Caco-2 (cell line): ENCODE results near the gene ZXDC. TPM values are rescaled to one million over a fixed set of nuclear protein-coding genes. Genes with fewer than 3 reads are reported as not detected.

Source experiments
- BruUV-seq: library from RNA; stranded (reverse); fragments of 400-500 nt; replicated peaks from 2 replicates; lab custom pipeline; 2021; lab: Mats Ljungman, UMichigan
- CTCF ChIA-PET: fragments of 300-600 bp; sonication (Branson Sonifier 250); formaldehyde crosslinking; loops from one replicate; lab custom pipeline; 2022; ENCODE audit warnings: antibody characterized with exemption; lab: Charles Lee
- POLR2A ChIA-PET: fragments of 300-600 bp; sonication (Branson Sonifier 250); formaldehyde crosslinking; loops from one replicate; lab custom pipeline; 2022; ENCODE audit warnings: antibody characterized with exemption; lab: Charles Lee
- DNase-seq, 2 experiments: peaks; one replicate each; pipeline versions ENCODE4 v3.0.0 to v3.0.0-alpha.2; 2020 to 2022
- H3K27me3 ChIP-seq: replicated peaks from 2 replicates; pipeline ENCODE4 v1.6.0; 2011; ENCODE audit warnings: low read length; ENCODE audit not compliant: control insufficient read depth, insufficient read depth
- H3K36me3 ChIP-seq: 2 replicates; pipeline ENCODE4 v1.5.1; 2011; ENCODE audit warnings: low read length; ENCODE audit not compliant: control insufficient read depth, insufficient read depth
- H3K4me1 ChIP-seq: fragments of 250-450 bp; sonication (Bioruptor Pico); 2 replicates; pipeline ENCODE4 v1.5.1; 2020; ENCODE audit warnings: mild to moderate bottlenecking
- H3K4me3 ChIP-seq: 2 replicates; pipeline ENCODE4 v1.5.1; 2011; ENCODE audit warnings: low read depth, mild to moderate bottlenecking, control low read depth, low read length
- H3K9me3 ChIP-seq: fragments of 250-450 bp; sonication (Bioruptor Pico); 2 replicates; pipeline ENCODE4 v1.5.1; 2020; ENCODE audit warnings: mild to moderate bottlenecking, moderate library complexity
- H3K27ac Mint-ChIP-seq: one replicate; pipeline ENCODE4 v1.8.0; 2022; ENCODE audit warnings: mixed read lengths; ENCODE audit not compliant: unreplicated experiment
- H3K27me3 Mint-ChIP-seq: one replicate; pipeline ENCODE4 v1.8.0; 2022; ENCODE audit warnings: mixed read lengths; ENCODE audit not compliant: insufficient read depth, unreplicated experiment
- H3K36me3 Mint-ChIP-seq: one replicate; pipeline ENCODE4 v1.8.0; 2022; ENCODE audit warnings: mild to moderate bottlenecking, mixed read lengths; ENCODE audit not compliant: insufficient read depth, unreplicated experiment
- H3K4me1 Mint-ChIP-seq: one replicate; pipeline ENCODE4 v1.8.0; 2022; ENCODE audit warnings: low read depth, mixed read lengths; ENCODE audit not compliant: unreplicated experiment
- H3K4me3 Mint-ChIP-seq: one replicate; pipeline ENCODE4 v1.8.0; 2022; ENCODE audit warnings: mild to moderate bottlenecking, moderate library complexity, mixed read lengths; ENCODE audit not compliant: unreplicated experiment
- H3K9me3 Mint-ChIP-seq: one replicate; pipeline ENCODE4 v1.8.0; 2022; ENCODE audit warnings: mixed read lengths; ENCODE audit not compliant: unreplicated experiment
- CTCF ChIP-seq, 2 experiments: fragments of 200-600 bp in 1 of 2; IDR thresholded peaks; 1 replicate in 1 of 2; 2 replicates in 1 of 2; pipeline versions ENCODE4 v1.5.1 to v1.8.0; 2011 to 2022; ENCODE audit warnings: antibody characterized with exemption in 1 of 2, control low read depth in 1 of 2, inconsistent platforms in 1 of 2, low read depth in 1 of 2, low read length in 1 of 2, mild to moderate bottlenecking in 1 of 2, moderate library complexity in 1 of 2; ENCODE audit not compliant: insufficient read depth in 1 of 2, severe bottlenecking in 1 of 2, unreplicated experiment in 1 of 2
- intact Hi-C: fragments of 100-400 bp; cut with micrococcal nuclease; formaldehyde crosslinking; loops from one replicate; pipeline ENCODE4 v1.10.0; 2022; ENCODE audit not compliant: unreplicated experiment
- total RNA-seq: library from RNA; stranded (reverse); gene quantifications from 2 replicates; pipeline ENCODE4 v1.2.3, GENCODE V29; 2022

Gene ZXDC
- total RNA-seq, 1 experiment from 2014 or later, result 28.7 TPM

- Mint-ChIP-seq H3K4me1 (no peaks in the 10 kb centered on the region), H3K27ac (no peak overlapping the region), H3K9me3 (no peaks in the 10 kb centered on the region), H3K4me3 (no peak overlapping the region), H3K36me3 (peaks cover 45% of the 10 kb centered on the region), H3K27me3 (no peaks in the 10 kb centered on the region)
- DNase-seq, result no peak
- no peak for TF ChIP-seq CTCF (IDR thresholded peaks at IDR 0.05; ENCODE audit: insufficient read depth in 1 of 2, low read depth in 1 of 2, low read length in 1 of 2, severe bottlenecking in 1 of 2, unreplicated experiment in 1 of 2)
- no TSS peak for BruUV-seq
- intact Hi-C loops, result no loop called here
- no peaks in the 10 kb centered on the region; the same call in none of the 2 replicates for H3K36me3 ChIP-seq
- POLR2A ChIA-PET, result no interaction called here
- no peaks in the 10 kb centered on the region for H3K4me1 ChIP-seq
- CTCF ChIA-PET, result no interaction called here
- H3K9me3 ChIP-seq, result no peaks in the 10 kb centered on the region
- H3K27me3 ChIP-seq, result no peaks in the 10 kb centered on the region
- no peak overlapping the region for H3K4me3 ChIP-seq
Measured at GRCh38 chr3:126452213-126452612, 23.5 kb downstream of the ZXDC start.

GRCh38 chr3:126451511-126451910, 24.2 kb downstream of the ZXDC start:
- Mint-ChIP-seq H3K27ac (no peak overlapping the region), H3K27me3 (no peaks in the 10 kb centered on the region), H3K4me1 (no peaks in the 10 kb centered on the region), H3K9me3 (no peaks in the 10 kb centered on the region), H3K4me3 (no peak overlapping the region), H3K36me3 (peaks cover 38% of the 10 kb centered on the region)
- no peaks in the 10 kb centered on the region; the same call in none of the 2 replicates for H3K36me3 ChIP-seq
- no peaks in the 10 kb centered on the region for H3K4me1 ChIP-seq
- BruUV-seq, result no TSS peak
- TF ChIP-seq CTCF (IDR thresholded peaks at IDR 0.05; ENCODE audit: insufficient read depth in 1 of 2, low read depth in 1 of 2, low read length in 1 of 2, severe bottlenecking in 1 of 2, unreplicated experiment in 1 of 2), result no peak
- DNase-seq, result no peak
- H3K9me3 ChIP-seq, result no peaks in the 10 kb centered on the region
- H3K4me3 ChIP-seq, result no peak overlapping the region
- CTCF ChIA-PET, result no interaction called here
- intact Hi-C loops, result no loop called here
- POLR2A ChIA-PET, result no interaction called here
- H3K27me3 ChIP-seq, result no peaks in the 10 kb centered on the region

- H3K4me3 ChIP-seq, result no peak overlapping the region
- Mint-ChIP-seq H3K4me1 (peaks cover 5% of the 10 kb centered on the region), H3K27me3 (no peaks in the 10 kb centered on the region), H3K9me3 (no peaks in the 10 kb centered on the region), H3K27ac (no peak overlapping the region), H3K4me3 (no peak overlapping the region), H3K36me3 (peaks cover 35% of the 10 kb centered on the region)
- no peaks in the 10 kb centered on the region; the same call in none of the 2 replicates for H3K36me3 ChIP-seq
- H3K4me1 ChIP-seq, result peaks cover 5% of the 10 kb centered on the region
- ChIA-PET POLR2A (no interaction called here), CTCF (no interaction called here)
- BruUV-seq, result no TSS peak
- intact Hi-C loops, result no loop called here
- TF ChIP-seq CTCF (IDR thresholded peaks at IDR 0.05; ENCODE audit: insufficient read depth in 1 of 2, low read depth in 1 of 2, low read length in 1 of 2, severe bottlenecking in 1 of 2, unreplicated experiment in 1 of 2), result no peak
- DNase-seq, result no peak
- no peaks in the 10 kb centered on the region for H3K27me3 ChIP-seq
- H3K9me3 ChIP-seq, result no peaks in the 10 kb centered on the region
Measured at GRCh38 chr3:126450744-126451143, 24.9 kb downstream of the ZXDC start.
